Right lobe of liver (tissue), 6 donors: ENCODE data around the gene CDHR5. TPM values are rescaled to one million over a fixed set of nuclear protein-coding genes. Genes with fewer than 3 reads are reported as not detected.
A peak's percentile ranks its signal among the peaks of the same experiment; 100 is the strongest.
"Not testable (repeated sequence)": the region's sequence is repeated elsewhere in the genome, so short reads cannot be mapped to it uniquely, and the experiment has no call there.

Source experiments
- ATAC-seq, 4 donors: fragments of 200-7000 bp; cut with Tn5 transposase; one replicate each; pipeline ENCODE4 v1.9.1; 2020; ENCODE audit warnings: mild to moderate bottlenecking in 4 of 4, moderate library complexity in 4 of 4
- DNase-seq, 3 donors: peaks; one replicate each; pipeline ENCODE4 v3.0.0-alpha.2; 2020
- H3K27ac ChIP-seq, 3 donors: fragments of 200-600 bp; one replicate each; pipeline ENCODE4 v1.8.0; 2022
- H3K27me3 ChIP-seq, 2 donors: fragments of 200-600 bp; one replicate each; pipeline ENCODE4 v1.8.0; 2022
- H3K36me3 ChIP-seq, 4 donors: fragments of 200-600 bp; sonication (generic) in 1 of 4; one replicate each; pipeline versions ENCODE4 v1.5.1 to v1.8.0; 2017 to 2022; ENCODE audit warnings: control low read depth in 1 of 4
- H3K4me1 ChIP-seq, 4 donors: fragments of 200-600 bp; sonication (generic) in 1 of 4; one replicate each; pipeline versions ENCODE4 v1.5.1 to v1.8.0; 2017 to 2022; ENCODE audit warnings: control low read depth in 1 of 4
- H3K4me3 ChIP-seq, 3 donors: fragments of 200-600 bp; one replicate each; pipeline ENCODE4 v1.8.0; 2022
- H3K9me3 ChIP-seq, 4 donors: fragments of 200-600 bp; sonication (generic) in 1 of 4; one replicate each; pipeline versions ENCODE4 v1.5.1 to v1.8.0; 2017 to 2022; ENCODE audit warnings: control low read depth in 1 of 4
- CTCF ChIP-seq, 4 donors: fragments of 200-600 bp in 3 of 4; fragments of 450-650 bp in 1 of 4; IDR thresholded peaks; one replicate each; pipeline versions ENCODE4 v1.5.1 to v1.8.0; 2016 to 2022; ENCODE audit warnings: antibody characterized with exemption in 4 of 4, mild to moderate bottlenecking in 2 of 4
- POLR2A ChIP-seq: fragments of 450-650 bp; IDR thresholded peaks from one replicate; pipeline ENCODE4 v1.6.1; 2017; ENCODE audit warnings: antibody characterized with exemption, mild to moderate bottlenecking
- WGBS: methylation state at CpG from one replicate; pipeline ENCODE4 v1.1.6; 2018; ENCODE audit warnings: low coverage, low lambda C conversion rate; ENCODE audit not compliant: insufficient coverage; ENCODE audit errors: missing lambda C conversion rate; 5-methylcytosine and 5-hydroxymethylcytosine counted together
- intact Hi-C, 2 donors: fragments of 100-400 bp; cut with DNase I; formaldehyde crosslinking; loops; one replicate each; pipeline versions ENCODE4 v1.11.2 to v1.14.1; 2022
- total RNA-seq, 6 experiments: library from RNA; depleted of rRNA in 2 of 6; stranded (reverse); fragments of >200 nt in 2 of 6; fragmentation: NEBNext Ultra II Directional in 3 of 6; extraction: Animal tissue kit (Norgen Biotek cat#: 25700) in 3 of 6; gene quantifications; one replicate each; pipeline versions ENCODE4 v1.1.0 to v1.2.4, GENCODE V29; 2016 to 2023
- donor health status: DM: no; HTN: yes; CAD: no.
- donor health status: DM: no; HTN: no; CAD: no.
- donor health status: DM: no; HTN: no; CAD: no.
- donor health status: DM: no; HTN: yes; CAD: no.
- donor health status: DM: no; HTN: yes; CAD: no.

The CDHR5 gene
- total RNA-seq, 6 experiments from 2014 or later = 59.4 to 162 (median 80.7) TPM

- no peaks in the 10 kb centered on the region for H3K27me3 ChIP-seq
- intact Hi-C loops = no loop called here
- H3K9me3 ChIP-seq = no peaks in the 10 kb centered on the region
- peak within 1 kb of the TSS; percentile 85 to 95 (median 95) for H3K4me3 ChIP-seq
- peaks cover 2 to 59% (median 23%) of the 10 kb centered on the region in 4 donors for H3K4me1 ChIP-seq
- DNase-seq (peak; percentile 97 to 98 (median 98)), ATAC-seq (peak; percentile 86 to 91 (median 86))
- H3K27ac ChIP-seq = peak within 1 kb of the TSS; percentile 95 to 98 (median 95)
- TF ChIP-seq CTCF (IDR thresholded peaks at IDR 0.05) (no peak), POLR2A (peak; percentile 88)
- H3K36me3 ChIP-seq = no peaks in the 10 kb centered on the region
- no CpG with 5 or more reads among the region's 99 CpGs for WGBS
Observed at GRCh38 chr11:575996-576768, 48.6 kb downstream of the CDHR5 start, which contains the start of gene PHRF1. TSS of gene PHRF1 (plus strand) at chr11:576470. CDS start at chr11:581513, 5,043 bp downstream.

- peak overlapping the region in 1 of 3 donors; percentile 25 for H3K27ac ChIP-seq
- DNase-seq = no peak
- intact Hi-C loops = no loop called here
Observed at GRCh38 chr11:575313-575995, 49.3 kb downstream of the CDHR5 start.

GRCh38 chr11:574632-575312 is 50.0 kb downstream of the CDHR5 start:
- Histone ChIP-seq H3K4me3 (peak overlapping the region; percentile 71 to 76 (median 74)), H3K27me3 (no peaks in the 10 kb centered on the region), H3K36me3 (no peaks in the 10 kb centered on the region), H3K27ac (no peak overlapping the region), H3K4me1 (peaks cover 2 to 48% (median 16%) of the 10 kb centered on the region in 4 donors), H3K9me3 (no peaks in the 10 kb centered on the region)
- 35% methylated on average over 12 of the region's 25 CpGs for WGBS
- DNase-seq (no peak), ATAC-seq (no peak)
- TF ChIP-seq CTCF (IDR thresholded peaks at IDR 0.05) (no peak), POLR2A (no peak)
- intact Hi-C loops = no loop called here

More at GRCh38 chr11:575313-575995, 49.3 kb downstream of the CDHR5 start:
- peak overlapping the region; percentile 71 to 76 (median 74) for H3K4me3 ChIP-seq
- H3K4me1 ChIP-seq = peaks cover 2 to 54% (median 20%) of the 10 kb centered on the region in 4 donors
- ATAC-seq = peak in 2 of 4 donors; percentile 64 to 74
- no peaks in the 10 kb centered on the region for H3K36me3 ChIP-seq
- TF ChIP-seq POLR2A = peak; percentile 24
- no peak for TF ChIP-seq CTCF (IDR thresholded peaks at IDR 0.05)
- WGBS = 0% methylated on average over 8 of the region's 81 CpGs
- H3K9me3 ChIP-seq = no peaks in the 10 kb centered on the region
- no peaks in the 10 kb centered on the region for H3K27me3 ChIP-seq

- ATAC-seq, H3K36me3 ChIP-seq, intact Hi-C loops, H3K27ac ChIP-seq, H3K27me3 ChIP-seq, H3K4me3 ChIP-seq, DNase-seq, H3K9me3 ChIP-seq: not testable (repeated sequence)
- H3K4me1 ChIP-seq = peaks cover 2 to 48% (median 13%) of the 10 kb centered on the region in 4 donors
- WGBS = 57% methylated on average over 11 of the region's 14 CpGs
Observed at GRCh38 chr11:574031-574570, 50.7 kb downstream of the CDHR5 start.
